ENCODE results near the gene KCNQ5.

Gene KCNQ5

DNA sequence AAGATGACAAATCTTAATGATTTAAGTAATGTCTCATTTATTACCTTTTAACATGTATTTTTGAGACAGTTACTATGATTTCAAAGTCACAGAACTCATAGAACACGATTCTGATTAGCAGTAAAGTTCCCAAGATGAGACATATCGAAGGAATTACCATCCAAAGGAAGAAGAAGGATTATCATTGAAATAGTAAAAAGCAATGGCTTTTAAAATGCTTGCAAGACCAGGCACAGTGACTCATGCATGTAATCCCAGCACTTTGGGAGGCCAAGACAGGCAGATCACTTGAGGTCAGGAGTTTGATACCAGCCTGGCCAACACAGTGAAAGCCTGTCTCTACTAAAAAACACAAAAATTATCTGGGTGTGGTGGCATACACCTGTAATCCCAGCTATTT lies 384.3 kb downstream of the KCNQ5 start:
- no peak for DNase-seq (ENCODE audit: insufficient read length, low spot score)
- no peak for TF ChIP-seq CTCF (IDR thresholded peaks at IDR 0.05; ENCODE audit: insufficient read depth, missing control alignments)
- no peak for FAIRE-seq

DNA sequence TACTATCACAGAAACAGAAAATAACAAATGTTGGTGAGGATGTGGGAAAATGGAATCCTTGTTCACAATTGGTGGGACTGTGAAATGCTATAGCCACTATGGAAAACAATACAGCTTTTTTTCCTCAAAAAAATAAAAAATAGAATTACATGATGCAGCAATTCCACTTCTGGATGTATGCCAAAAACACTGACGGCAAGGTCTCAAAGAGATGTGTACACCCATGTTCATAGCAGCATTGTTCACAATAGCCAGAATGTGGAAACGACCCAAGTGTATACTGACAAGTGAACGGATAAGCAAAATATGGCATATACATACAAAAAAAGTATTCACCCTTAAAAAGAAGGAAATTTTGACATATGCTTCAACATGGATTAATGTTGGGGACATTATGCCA lies 390.1 kb downstream of the KCNQ5 start:
- peak; percentile 11 for FAIRE-seq
- TF ChIP-seq CTCF (IDR thresholded peaks at IDR 0.05; ENCODE audit: insufficient read depth, missing control alignments), result no peak
- DNase-seq (ENCODE audit: insufficient read length, low spot score), result no peak

DNA sequence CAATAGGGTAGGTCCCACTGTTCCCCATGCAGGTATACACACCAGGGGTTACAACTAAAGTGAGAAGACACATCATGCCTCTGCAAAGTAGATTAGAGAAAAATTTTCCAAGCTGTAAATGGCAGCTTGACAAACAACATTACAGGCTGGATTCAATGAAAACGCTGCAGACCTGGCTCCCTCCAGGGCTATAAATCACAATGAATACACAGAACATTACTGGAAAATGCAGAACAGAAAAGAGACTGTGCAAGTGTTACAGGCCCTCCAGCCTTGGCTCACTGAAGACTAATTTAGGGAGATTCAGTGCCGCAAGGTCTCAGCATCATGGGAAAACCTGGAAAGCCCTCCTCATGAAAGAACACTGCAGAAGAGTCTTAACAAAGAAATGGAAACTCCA lies 395.6 kb downstream of the KCNQ5 start:
- DNase-seq (ENCODE audit: insufficient read length, low spot score) (no peak), FAIRE-seq (no peak)
- TF ChIP-seq CTCF (IDR thresholded peaks at IDR 0.05; ENCODE audit: insufficient read depth, missing control alignments), result no peak

DNA sequence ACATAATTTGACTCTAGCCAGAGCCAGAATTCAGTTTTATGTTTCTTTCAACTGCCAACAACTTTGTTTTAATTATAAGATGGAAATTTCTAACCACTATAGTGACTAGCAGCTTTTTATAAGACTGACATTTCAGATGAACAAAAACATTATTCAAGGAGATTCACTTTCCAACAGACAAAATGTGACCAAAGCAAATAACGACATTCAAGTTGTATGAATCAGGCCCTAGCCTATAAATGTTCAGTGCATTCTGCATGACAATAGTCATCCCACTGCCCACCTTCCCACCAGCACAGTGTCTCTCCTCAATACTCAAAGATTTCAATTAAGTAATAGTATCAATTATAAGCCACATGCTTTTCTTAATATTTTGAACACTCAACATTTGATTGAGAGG lies 402.7 kb downstream of the KCNQ5 start:
- DNase-seq (ENCODE audit: insufficient read length, low spot score) (no peak), FAIRE-seq (no peak)
- no peak for TF ChIP-seq CTCF (IDR thresholded peaks at IDR 0.05; ENCODE audit: insufficient read depth, missing control alignments)

DNA sequence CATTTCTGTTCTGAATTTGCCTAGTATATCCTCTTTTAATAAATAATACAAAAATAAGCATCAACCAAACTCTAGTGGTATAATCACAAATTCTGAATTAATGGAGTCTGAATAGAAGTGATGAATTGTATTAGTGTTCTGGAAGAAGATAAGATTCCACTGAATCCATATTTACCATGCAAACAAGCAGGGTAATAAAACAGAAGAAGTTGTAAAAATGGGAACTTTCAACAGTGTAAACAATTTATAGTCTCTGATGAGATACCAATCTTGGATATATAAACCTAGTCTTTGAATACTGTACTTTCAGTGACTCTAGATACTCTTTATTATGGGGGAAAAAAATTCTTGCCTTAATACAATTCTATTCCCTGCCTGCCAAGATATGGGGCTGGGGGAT lies 405.8 kb downstream of the KCNQ5 start:
- DNase-seq (ENCODE audit: insufficient read length, low spot score) (no peak), FAIRE-seq (no peak)
- TF ChIP-seq CTCF (IDR thresholded peaks at IDR 0.05; ENCODE audit: insufficient read depth, missing control alignments), result no peak

- FAIRE-seq (no peak), DNase-seq (ENCODE audit: insufficient read length, low spot score) (no peak)
- no peak for TF ChIP-seq CTCF (IDR thresholded peaks at IDR 0.05; ENCODE audit: insufficient read depth, missing control alignments)
These were observed 406.4 kb downstream of the KCNQ5 start for GRCh38 chr6:73028124-73028766.

DNA sequence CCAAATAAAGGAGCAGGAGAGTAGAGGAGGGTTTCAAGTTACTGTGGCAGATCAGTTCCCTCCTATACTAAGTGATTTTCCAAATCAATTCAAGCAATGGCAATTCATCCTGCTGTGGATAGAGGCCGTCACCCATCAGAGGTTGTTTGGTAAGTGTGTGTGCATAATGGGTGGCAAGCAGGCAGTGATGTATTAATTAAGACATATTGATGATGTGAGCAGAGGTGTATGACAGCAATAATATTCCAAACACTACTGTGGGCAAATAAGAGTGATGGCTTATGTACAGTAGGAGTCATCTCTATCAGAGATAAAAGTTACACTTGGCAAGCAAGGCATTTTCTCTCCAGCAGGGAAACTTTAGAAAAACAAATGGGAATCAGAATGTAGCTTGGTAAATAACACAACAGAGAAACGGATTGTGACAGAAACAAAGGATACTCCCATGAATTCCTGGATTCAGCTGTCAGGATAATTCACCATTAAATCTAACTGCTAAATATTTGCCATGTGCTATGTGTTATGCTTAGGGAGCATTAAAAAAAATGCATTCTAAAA lies 407.1 kb downstream of the KCNQ5 start:
- DNase-seq (ENCODE audit: insufficient read length, low spot score) (no peak), FAIRE-seq (no peak)
- TF ChIP-seq CTCF (IDR thresholded peaks at IDR 0.05; ENCODE audit: insufficient read depth, missing control alignments), result no peak

Measured in D721Med (cell line).